K562 (cell line): Measurements from ENCODE around the gene BAHD1. TPM values are rescaled to one million over a fixed set of nuclear protein-coding genes. Genes with fewer than 3 reads are reported as not detected.

Source experiments
- ATAC-seq: fragments of 200-7000 bp; cut with Tn5 transposase; 3 replicates; pipeline ENCODE4 v1.9.1; 2020; ENCODE audit warnings: moderate library complexity
- BruUV-seq: library from RNA; stranded (reverse); fragments of 400-500 nt; replicated peaks from 2 replicates; lab custom pipeline; 2021; lab: Mats Ljungman, UMichigan
- CTCF ChIA-PET: fragments of 300-600 bp; formaldehyde crosslinking; extraction: SDS; loops from one replicate; lab custom pipeline; 2021; ENCODE audit warnings: low intra/inter-chr PET ratio; lab: Yijun Ruan, JAX
- POLR2A ChIA-PET: fragments of 300-600, 350-650 bp; sonication (Branson Sonifier 250); formaldehyde crosslinking; extraction: SDS; loops from one replicate; lab custom pipeline; 2021; ENCODE audit warnings: antibody characterized with exemption, inconsistent platforms; lab: Yijun Ruan, JAX
- DNase-seq, 4 experiments: peaks; one replicate each; pipeline versions ENCODE4 v3.0.0 to v3.0.0-alpha.2; 2011 to 2018; ENCODE audit warnings: low spot score in 3 of 4, mixed read lengths in 3 of 4; ENCODE audit errors: extremely low read depth in 1 of 4
- FAIRE-seq: peaks from 2 replicates; lab custom pipeline; 2011; peaks lifted over from hg19 to GRCh38; lab: Jason Lieb, UNC
- H2AFZ ChIP-seq: 2 replicates; pipeline ENCODE4 v1.6.0; 2011; ENCODE audit warnings: low read depth, low read length, control low read depth, inconsistent platforms
- H3K27ac ChIP-seq: fragments of 200-600 bp; 3 replicates; pipeline ENCODE4 v1.8.0; 2011; ENCODE audit warnings: low read depth, mild to moderate bottlenecking, control low read depth, inconsistent platforms, low read length, moderate library complexity, mixed read lengths; ENCODE audit errors: extremely low read depth
- H3K27me3 ChIP-seq, 2 experiments: fragments of 300-600 bp in 1 of 2; 2 replicates in 1 of 2; 3 replicates in 1 of 2; pipeline versions ENCODE4 v1.6.0 to v1.8.0; 2011; ENCODE audit warnings: inconsistent platforms in 2 of 2, low read length in 2 of 2, mild to moderate bottlenecking in 1 of 2, mixed read lengths in 1 of 2, moderate library complexity in 1 of 2; ENCODE audit not compliant: control insufficient read depth in 2 of 2, insufficient read depth in 2 of 2
- H3K36me3 ChIP-seq: fragments of 300-600 bp; 3 replicates; pipeline ENCODE4 v1.8.0; 2011; ENCODE audit warnings: mild to moderate bottlenecking, low read length, inconsistent platforms; ENCODE audit not compliant: control insufficient read depth, insufficient read depth
- H3K4me1 ChIP-seq, 2 experiments: fragments of 200-600 bp in 1 of 2; replicated peaks in 1 of 2; 2 replicates in 1 of 2; 3 replicates in 1 of 2; pipeline versions ENCODE4 v1.5.1 to v1.8.0; 2011; ENCODE audit warnings: inconsistent platforms in 2 of 2, low read length in 2 of 2, mild to moderate bottlenecking in 1 of 2, mixed read lengths in 1 of 2, moderate library complexity in 1 of 2; ENCODE audit not compliant: control insufficient read depth in 2 of 2, insufficient read depth in 2 of 2
- H3K4me2 ChIP-seq: 2 replicates; pipeline ENCODE4 v1.6.1; 2011; ENCODE audit warnings: low read length, control low read depth, inconsistent platforms, mixed read lengths; ENCODE audit not compliant: insufficient read depth
- H3K4me3 ChIP-seq: fragments of 200-600 bp; sonication (generic), shearing (Covaris generic); 2 replicates; pipeline ENCODE4 v1.5.1; 2016; ENCODE audit warnings: control low read depth, inconsistent platforms
- H3K79me2 ChIP-seq: fragments of 200-600 bp; 3 replicates; pipeline ENCODE4 v1.8.0; 2011; ENCODE audit warnings: low read length, inconsistent platforms; ENCODE audit not compliant: control insufficient read depth, insufficient read depth
- H3K9ac ChIP-seq, 2 experiments: 2 replicates each; pipeline versions ENCODE4 v1.6.0 to v1.6.1; 2011; ENCODE audit warnings: low read depth in 2 of 2, low read length in 2 of 2, control low read depth in 1 of 2, inconsistent platforms in 1 of 2, mild to moderate bottlenecking in 1 of 2, mixed read lengths in 1 of 2; ENCODE audit not compliant: insufficient read depth in 1 of 2
- H3K9me1 ChIP-seq: one replicate; pipeline ENCODE4 v1.6.0; 2011; ENCODE audit warnings: inconsistent platforms, mild to moderate bottlenecking, low read length, moderate library complexity; ENCODE audit not compliant: control insufficient read depth, insufficient read depth
- H3K9me3 ChIP-seq: replicated peaks from 2 replicates; pipeline ENCODE4 v1.5.1; 2011; ENCODE audit warnings: low read depth, low read length, inconsistent platforms; ENCODE audit not compliant: control insufficient read depth, insufficient read depth
- H4K20me1 ChIP-seq: replicated peaks from 2 replicates; pipeline ENCODE4 v1.6.1; 2011; ENCODE audit warnings: low read length, inconsistent platforms, mixed read lengths; ENCODE audit not compliant: control insufficient read depth, insufficient read depth
- CEBPG ChIP-seq, 3 experiments: fragments of 200-800 bp in 1 of 3; sonication (Bioruptor generic) in 1 of 3; sonication (generic) in 1 of 3; formaldehyde crosslinking in 1 of 3; IDR thresholded peaks in 2 of 3; conservative IDR thresholded peaks in 1 of 3; 2 replicates each; pipeline versions ENCODE4 v1.6.1 to v1.8.0; 2016 to 2022; ENCODE audit warnings: missing compliant biosample characterization in 2 of 3, missing genetic modification characterization in 2 of 3, mild to moderate bottlenecking in 1 of 3, missing genetic modification reagents in 1 of 3
- HNRNPH1 ChIP-seq: fragments of 200-400 bp; formaldehyde crosslinking; optimal IDR thresholded peaks from 2 replicates; pipeline ENCODE3; 2017; ENCODE audit warnings: low read depth, mild to moderate bottlenecking, low read length, moderate library complexity
- TARDBP ChIP-seq: fragments of 450-650 bp; IDR thresholded peaks from 2 replicates; pipeline ENCODE4 v1.6.1; 2016
- WGBS: fragments of 100-300 bp; shearing (Covaris generic); methylation state at CpG from one replicate; pipeline ENCODE4 v1.1.6; 2016; ENCODE audit warnings: low coverage, mixed read lengths; ENCODE audit not compliant: insufficient coverage; ENCODE audit errors: missing lambda C conversion rate; 5-methylcytosine and 5-hydroxymethylcytosine counted together
- in situ Hi-C: fragments of 300-500 bp; cut with MboI; formaldehyde crosslinking; loops from 4 replicates; pipeline ENCODE4 v1.15.0; 2018; ENCODE audit warnings: inconsistent platforms, mixed read lengths
- intact Hi-C: fragments of 100-400 bp; cut with micrococcal nuclease; formaldehyde crosslinking; loops from 2 replicates; pipeline ENCODE4 v1.14.2; 2022
- polyA plus RNA-seq, 8 experiments: library from polyadenylated mRNA; depleted of rRNA in 4 of 8; stranded (reverse) in 5 of 8; unstranded in 3 of 8; fragments of >200 nt; fragmentation: Nextera tagmentation in 2 of 8; fragmentation: Illumina TruSeq in 1 of 8; extraction: Ambion mirVana in 2 of 8; extraction: Trizol in 1 of 8; gene quantifications; 2 replicates each; pipeline versions ENCODE4 v1.2.1 to v1.2.3, GENCODE V29; 2011 to 2014; ENCODE audit warnings: inconsistent platforms in 1 of 8, missing spikeins in 1 of 8
- total RNA-seq, 7 experiments: library from RNA; depleted of rRNA in 6 of 7; stranded (reverse); fragments of >200 nt in 6 of 7; fragmentation: Illumina TruSeq in 2 of 7; extraction: Trizol in 2 of 7; gene quantifications; 2 replicates each; pipeline versions ENCODE4 v1.2.1 to v1.2.3, GENCODE V29; 2011 to 2021; ENCODE audit warnings: low replicate concordance in 1 of 7
- TF ChIP-seq, protein P1 (sequence below), 2 experiments: fragments of 450-650 bp in 1 of 2; sonication (generic) in 1 of 2; formaldehyde crosslinking in 1 of 2; IDR thresholded peaks in 1 of 2; conservative IDR thresholded peaks in 1 of 2; 2 replicates each; pipeline versions ENCODE4 v1.6.1 to v1.8.1; 2016 to 2023; ENCODE audit warnings: mild to moderate bottlenecking in 2 of 2, moderate library complexity in 2 of 2, inconsistent platforms in 1 of 2, missing genetic modification reagents in 1 of 2

BAHD1 gene
- total and polyA plus RNA-seq, 9 of the 15 experiments (the other 6 are each of a cell fraction or from before 2014, with no cell fraction given), result 0.55 to 38.5 (median 11.5) TPM

DNA sequence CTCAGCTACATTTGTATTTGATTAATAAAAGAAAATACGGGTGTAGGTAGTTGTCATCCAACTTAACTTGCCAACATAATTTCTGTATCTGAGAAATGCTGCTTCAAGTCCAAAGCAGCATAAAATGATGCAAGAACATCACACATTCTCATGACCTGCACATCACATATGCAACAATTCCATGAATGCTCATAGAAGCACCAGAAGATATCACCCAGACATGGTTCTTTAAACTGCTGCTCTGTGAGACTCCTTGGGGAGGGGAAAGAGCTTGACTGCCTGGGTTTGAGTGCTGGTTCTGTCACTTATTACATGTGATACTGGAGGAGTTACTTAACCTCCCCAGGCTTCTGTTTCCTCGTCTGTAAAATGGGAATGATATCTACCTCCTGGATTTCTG is 69.4 kb downstream of the BAHD1 start:
- POLR2A ChIA-PET, result interaction anchor here (0.5 kb wide), 1 partner anchor 184 kb away, joined by 3 read pairs; no protein-coding TSS in a partner anchor
- Histone ChIP-seq H3K9ac (no peak overlapping the region), H3K79me2 (no peaks in the 10 kb centered on the region), H3K27me3 (no peaks in the 10 kb centered on the region), H3K27ac (no peak overlapping the region), H2AFZ (peak overlapping the region; percentile 5; the same call in 1 of the 2 replicates), H3K9me1 (peaks cover 4% of the 10 kb centered on the region), H3K4me2 (no peak overlapping the region), H3K4me1 (peaks cover 20 to 28% of the 10 kb centered on the region in 2 experiments), H3K36me3 (no peaks in the 10 kb centered on the region), H3K9me3 (no peaks in the 10 kb centered on the region), H4K20me1 (no peaks in the 10 kb centered on the region), H3K4me3 (no peak overlapping the region)
- CTCF ChIA-PET, result no interaction called here
- TF ChIP-seq, protein P1, sequence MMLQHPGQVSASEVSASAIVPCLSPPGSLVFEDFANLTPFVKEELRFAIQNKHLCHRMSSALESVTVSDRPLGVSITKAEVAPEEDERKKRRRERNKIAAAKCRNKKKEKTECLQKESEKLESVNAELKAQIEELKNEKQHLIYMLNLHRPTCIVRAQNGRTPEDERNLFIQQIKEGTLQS (IDR thresholded peaks at IDR 0.05), result peak; percentile 37; the same call in 1 of the 2 replicates
- TF ChIP-seq, protein P1 (CRISPR knock-in tag; conservative IDR thresholded peaks at IDR 0.05), result no peak
- peak; percentile 54 for TF ChIP-seq CEBPG (CRISPR knock-in tag; IDR thresholded peaks at IDR 0.05)
- TF ChIP-seq CEBPG (tag; conservative IDR thresholded peaks at IDR 0.05 in 1 of 2, IDR thresholded peaks at IDR 0.05 in 1 of 2), result peak in 1 of 2 experiments; percentile 23; a peak in 2 of 4 replicates
- TF ChIP-seq TARDBP, result no peak
- TF ChIP-seq HNRNPH1, result no peak
- 70% methylated on average over 2 of the region's 2 CpGs for WGBS
- in situ Hi-C loops (no loop called here), intact Hi-C loops (loop anchor here (10.0 kb wide), 1 partner anchor 275 kb away; no protein-coding TSS in a partner anchor)
- no TSS peak for BruUV-seq
- no peak for ATAC-seq
- DNase-seq, result no peak
- FAIRE-seq, result no peak
